AG09319 (cell line): ENCODE measurements around the gene PES1.
"Not testable (repeated sequence)": the region's sequence is repeated elsewhere in the genome, so short reads cannot be mapped to it uniquely, and the experiment has no call there.

Experiments
- DNase-seq: peaks from one replicate; pipeline ENCODE4 v3.0.0-alpha.2; 2010; ENCODE audit warnings: low read depth; ENCODE audit errors: extremely low read depth
- TF ChIP-seq, protein P1 (sequence below): IDR thresholded peaks from 2 replicates; pipeline ENCODE4 v1.5.1; 2011; ENCODE audit warnings: low read depth, mild to moderate bottlenecking, inconsistent platforms, low read length, moderate library complexity

PES1 gene

DNA sequence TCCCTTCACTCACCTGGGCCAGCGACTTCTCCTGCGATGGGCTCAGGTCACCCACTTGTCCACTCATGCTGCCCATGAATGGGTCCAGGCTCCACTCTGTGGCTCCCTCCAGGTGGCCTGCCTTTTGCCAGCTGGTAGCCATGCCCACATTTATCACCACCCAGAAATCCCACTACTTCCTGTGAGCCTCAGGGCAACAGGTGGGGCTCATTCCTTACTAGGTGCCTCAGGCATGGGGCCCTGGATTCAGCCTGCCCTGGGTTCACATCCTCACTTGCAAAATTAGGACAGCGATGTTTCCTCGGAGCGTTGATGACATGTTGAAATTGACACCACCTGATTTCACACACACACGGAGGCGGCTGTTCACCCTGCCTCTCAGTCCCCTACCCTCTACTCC lies 45.1 kb downstream of the PES1 start, which contains the start of gene SEC14L6:
Gene SEC14L6, minus strand, starts transcription at position 126 of the 400 bp plus-strand sequence. Its CDS starts 59 bp downstream, at position 67.
- DNase-seq: no peak
- TF ChIP-seq, protein P1, sequence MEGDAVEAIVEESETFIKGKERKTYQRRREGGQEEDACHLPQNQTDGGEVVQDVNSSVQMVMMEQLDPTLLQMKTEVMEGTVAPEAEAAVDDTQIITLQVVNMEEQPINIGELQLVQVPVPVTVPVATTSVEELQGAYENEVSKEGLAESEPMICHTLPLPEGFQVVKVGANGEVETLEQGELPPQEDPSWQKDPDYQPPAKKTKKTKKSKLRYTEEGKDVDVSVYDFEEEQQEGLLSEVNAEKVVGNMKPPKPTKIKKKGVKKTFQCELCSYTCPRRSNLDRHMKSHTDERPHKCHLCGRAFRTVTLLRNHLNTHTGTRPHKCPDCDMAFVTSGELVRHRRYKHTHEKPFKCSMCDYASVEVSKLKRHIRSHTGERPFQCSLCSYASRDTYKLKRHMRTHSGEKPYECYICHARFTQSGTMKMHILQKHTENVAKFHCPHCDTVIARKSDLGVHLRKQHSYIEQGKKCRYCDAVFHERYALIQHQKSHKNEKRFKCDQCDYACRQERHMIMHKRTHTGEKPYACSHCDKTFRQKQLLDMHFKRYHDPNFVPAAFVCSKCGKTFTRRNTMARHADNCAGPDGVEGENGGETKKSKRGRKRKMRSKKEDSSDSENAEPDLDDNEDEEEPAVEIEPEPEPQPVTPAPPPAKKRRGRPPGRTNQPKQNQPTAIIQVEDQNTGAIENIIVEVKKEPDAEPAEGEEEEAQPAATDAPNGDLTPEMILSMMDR: no peak

DNA sequence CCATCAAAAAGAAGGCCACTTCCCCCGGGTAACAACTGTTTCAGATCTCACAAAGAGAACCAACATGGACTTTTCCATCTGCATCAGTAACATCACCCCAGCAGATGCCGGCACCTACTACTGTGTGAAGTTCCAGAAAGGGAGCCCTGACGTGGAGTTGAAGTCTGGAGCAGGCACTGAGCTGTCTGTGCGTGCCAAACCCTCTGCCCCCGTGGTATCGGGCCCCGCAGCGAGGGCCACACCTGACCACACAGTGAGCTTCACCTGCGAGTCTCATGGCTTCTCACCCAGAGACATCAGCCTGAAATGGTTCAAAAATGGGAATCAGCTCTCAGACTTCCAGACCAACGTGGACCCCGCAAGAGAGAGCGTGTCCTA lies 48.9 kb downstream of the PES1 start:
- TF ChIP-seq, protein P1: no peak

DNA sequence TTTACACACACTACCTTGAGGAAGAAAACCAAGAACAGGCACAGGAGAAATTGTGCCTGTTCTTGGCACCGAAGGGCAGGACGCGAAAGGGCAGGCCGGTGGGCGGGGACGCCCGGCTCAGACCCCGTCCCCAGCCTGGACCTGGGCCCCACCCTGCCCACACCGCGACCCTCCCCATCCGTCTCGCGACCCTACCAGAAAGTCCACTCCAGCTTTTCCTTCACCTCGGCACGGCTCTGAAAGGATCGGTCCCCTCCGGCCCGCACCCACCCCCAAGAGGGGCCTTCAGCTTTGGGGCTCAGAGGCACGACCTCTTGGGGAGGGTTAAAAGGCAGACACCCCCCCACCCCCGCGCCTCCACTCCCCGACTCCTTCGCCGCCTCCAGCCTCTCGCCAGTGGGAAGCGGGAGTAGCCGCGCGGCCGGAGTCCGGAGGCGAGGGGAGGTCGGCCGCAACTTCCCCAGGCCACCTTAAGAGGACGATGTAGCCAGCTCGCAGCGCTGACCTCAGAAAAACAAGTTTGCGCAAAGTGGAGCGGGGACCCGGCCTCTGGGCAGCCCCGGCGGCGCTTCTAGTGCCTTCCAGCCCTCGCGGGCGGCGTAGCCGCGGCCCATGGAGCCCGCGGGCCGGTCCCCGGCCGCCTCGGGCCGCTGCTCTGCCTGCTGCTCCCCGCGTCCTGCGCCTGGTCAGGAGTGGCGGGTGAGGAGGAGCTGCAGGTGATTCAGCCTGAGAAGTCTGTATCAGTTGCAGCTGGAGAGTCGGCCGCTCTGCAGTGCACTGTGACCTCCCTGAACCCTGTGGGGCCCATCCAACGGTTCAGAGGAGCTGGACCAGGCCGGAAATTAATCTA lies 49.5 kb downstream of the PES1 start:
- DNase-seq: no peak
- TF ChIP-seq, protein P1: no peak

More for the DNA sequence above, 48.9 kb downstream of the PES1 start:
- DNase-seq: no peak

DNA sequence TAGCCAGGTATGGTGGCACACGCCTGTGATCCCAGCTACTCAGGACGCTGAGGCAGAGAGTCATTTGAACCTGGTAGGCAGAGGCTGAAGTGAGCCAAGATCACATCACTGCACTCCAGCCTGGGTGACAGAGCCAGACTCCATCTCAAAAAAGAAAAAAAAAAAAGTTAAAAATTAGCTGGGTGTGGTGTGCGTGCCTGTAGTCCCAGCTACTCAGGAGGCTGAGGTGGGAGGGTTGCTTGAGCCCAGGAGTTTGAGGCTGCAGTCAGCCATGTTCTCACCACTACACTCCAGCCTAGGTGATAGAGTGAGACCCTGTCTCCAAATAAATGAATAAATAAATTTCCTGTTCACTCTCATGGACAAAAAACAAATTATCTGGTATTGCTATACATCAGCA lies 50.2 kb downstream of the PES1 start:
- DNase-seq: not testable (repeated sequence)

DNA sequence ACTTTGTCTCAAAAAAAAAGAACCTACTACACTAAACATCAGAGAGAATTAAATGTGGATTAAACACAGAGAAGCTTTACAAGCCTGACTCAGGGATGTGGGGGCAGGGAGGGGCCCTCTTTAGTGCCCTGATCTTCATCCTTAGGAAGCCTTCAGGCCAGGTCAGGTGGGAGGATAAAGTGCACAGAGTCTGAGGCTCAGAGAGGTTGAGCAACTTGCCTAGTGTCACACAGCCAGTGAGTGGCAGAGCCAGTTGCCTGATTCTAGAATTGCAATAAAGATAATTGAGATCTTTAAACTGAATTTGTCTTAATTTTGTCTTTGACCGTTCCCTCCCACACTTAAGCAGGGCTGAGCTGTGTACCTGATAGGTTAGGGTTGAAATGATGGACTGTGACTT lies 52.3 kb downstream of the PES1 start:
- DNase-seq: no peak
- TF ChIP-seq, protein P1: no peak

DNA sequence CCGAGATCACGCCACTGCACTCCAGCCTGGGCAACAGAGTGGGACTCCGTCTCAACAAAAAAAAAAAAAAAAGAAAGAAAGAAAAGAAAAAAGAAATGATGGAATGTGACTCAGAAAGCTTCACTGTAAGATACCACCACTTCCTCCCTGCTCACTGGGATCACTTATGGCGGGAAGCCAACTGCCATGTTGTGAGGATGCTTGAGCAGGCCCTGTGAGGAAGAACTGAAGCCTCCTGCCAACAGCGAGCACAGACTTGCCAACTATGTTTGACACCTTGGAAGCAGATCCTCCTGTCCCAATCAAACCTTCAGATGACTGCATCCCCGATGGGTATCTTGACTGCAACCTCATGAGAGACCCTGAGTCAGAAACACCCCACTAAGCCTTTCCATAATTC lies 53.4 kb downstream of the PES1 start:
- DNase-seq: no peak
- TF ChIP-seq, protein P1: no peak

DNA sequence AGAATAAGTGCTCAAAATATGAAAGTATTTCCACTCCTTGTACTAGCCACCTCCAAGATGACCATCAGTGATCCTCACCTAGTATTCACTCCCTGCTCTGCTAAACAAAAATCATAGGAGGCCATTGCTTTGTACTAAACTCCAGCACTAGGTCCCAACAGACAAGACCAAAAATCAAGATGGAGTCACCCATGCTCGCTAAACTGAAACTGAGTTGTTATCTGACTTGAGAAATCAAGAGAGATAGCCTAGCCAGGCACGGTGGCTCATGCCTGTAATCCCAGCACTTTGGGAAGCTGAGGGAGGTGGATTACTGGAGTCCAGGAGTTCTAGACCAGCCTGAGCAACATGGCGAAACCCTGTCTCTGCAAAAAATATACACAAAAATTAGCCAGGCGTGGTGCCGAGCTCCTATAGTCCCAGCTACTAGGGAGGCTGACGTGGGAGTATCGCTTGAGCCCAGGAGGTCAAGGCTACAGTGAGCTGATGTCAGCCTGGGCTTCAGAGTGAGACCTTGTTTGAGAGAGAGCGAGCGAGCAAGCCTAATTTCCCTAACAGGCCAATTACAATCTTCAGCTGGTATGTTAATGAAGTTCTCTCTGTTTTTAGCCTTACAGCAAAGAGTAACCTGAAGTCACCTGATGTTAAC lies 54.5 kb downstream of the PES1 start:
- TF ChIP-seq, protein P1: no peak
- DNase-seq: no peak
